Brain microvascular endothelial cell (primary cell): Measurements from ENCODE around the gene PCSK1N.
"Not testable (repeated sequence)": the region's sequence is repeated elsewhere in the genome, so short reads cannot be mapped to it uniquely, and the experiment has no call there.

Experiments used
- DNase-seq: peaks from one replicate; pipeline ENCODE4 v3.0.0-alpha.2; 2020
- H3K27ac ChIP-seq: fragments of 250-450 bp; sonication (Bioruptor Pico); 2 replicates; pipeline ENCODE4 v1.5.1; 2020; ENCODE audit warnings: mild to moderate bottlenecking, moderate library complexity
- H3K27me3 ChIP-seq: fragments of 250-450 bp; sonication (Bioruptor Pico); replicated peaks from 2 replicates; pipeline ENCODE4 v1.5.1; 2020; ENCODE audit warnings: mild to moderate bottlenecking
- H3K36me3 ChIP-seq: fragments of 250-450 bp; sonication (Bioruptor Pico); replicated peaks from 2 replicates; pipeline ENCODE4 v1.5.1; 2020; ENCODE audit warnings: mild to moderate bottlenecking
- H3K4me3 ChIP-seq: 2 replicates; pipeline ENCODE4 v1.5.1; 2011; ENCODE audit warnings: low read depth, mild to moderate bottlenecking, control low read depth, low read length, moderate library complexity
- CTCF ChIP-seq: IDR thresholded peaks from 2 replicates; pipeline ENCODE4 v1.5.1; 2011; ENCODE audit warnings: low read depth, mild to moderate bottlenecking, moderate library complexity, low read length, control low read depth, inconsistent platforms; ENCODE audit errors: missing control alignments
- in situ Hi-C: cut with HindIII; loops from 2 replicates; pipeline ENCODE4 v1.10.0; 2017; ENCODE audit warnings: low sequenced_read_pairs, low pct_ligation_motif_present

PCSK1N gene

GRCh38 chrX:48835524-48836329 is at the start of gene PCSK1N:
Gene PCSK1N (minus strand): TSS chrX:48835610. CDS start chrX:48835532, 78 bp downstream.
- peaks cover 7% of the 10 kb centered on the region for H3K27me3 ChIP-seq
- no peak for TF ChIP-seq CTCF
- peak within 1 kb of the TSS; percentile 9 for H3K4me3 ChIP-seq
- no peak within 1 kb of the TSS for H3K27ac ChIP-seq
- no peak for DNase-seq
- in situ Hi-C loops: no loop called here
- no peaks in the 10 kb centered on the region for H3K36me3 ChIP-seq

DNA sequence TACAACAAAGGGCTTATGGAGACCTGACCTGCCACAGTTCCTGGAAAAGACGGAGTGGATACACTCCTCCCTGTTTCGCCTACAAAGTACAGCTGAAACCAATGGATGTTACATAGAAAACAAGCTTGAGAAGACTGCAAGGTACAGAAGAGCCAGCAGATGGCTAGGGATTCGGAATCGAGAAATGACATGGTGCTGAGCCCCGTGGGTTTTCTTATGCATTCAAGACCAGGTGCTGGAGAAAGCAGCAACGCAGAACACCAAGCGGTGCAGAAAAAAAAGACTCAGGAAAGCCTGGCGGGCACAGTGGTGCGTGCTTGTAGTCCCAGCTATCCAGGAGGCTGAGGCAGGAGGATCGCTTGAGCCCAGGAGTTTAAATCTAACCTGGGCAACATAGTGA is 48.3 kb upstream of the PCSK1N start:
- no peak for TF ChIP-seq CTCF
- Histone ChIP-seq H3K4me3 (no peak overlapping the region), H3K27me3 (no peaks in the 10 kb centered on the region), H3K27ac (no peak overlapping the region), H3K36me3 (no peaks in the 10 kb centered on the region)
- DNase-seq: no peak
- in situ Hi-C loops: no loop called here

- H3K27ac ChIP-seq, H3K4me3 ChIP-seq, H3K36me3 ChIP-seq, DNase-seq, H3K27me3 ChIP-seq, in situ Hi-C loops: not testable (repeated sequence)
These were observed 41.5 kb upstream of the PCSK1N start for GRCh38 chrX:48876944-48877343.

GRCh38 chrX:48872017-48872416 is 36.6 kb upstream of the PCSK1N start:
- H3K36me3 ChIP-seq, in situ Hi-C loops, H3K27ac ChIP-seq, DNase-seq, H3K4me3 ChIP-seq, H3K27me3 ChIP-seq: not testable (repeated sequence)

GRCh38 chrX:48864210-48864609 is 28.8 kb upstream of the PCSK1N start:
- no peak overlapping the region for H3K4me3 ChIP-seq
- in situ Hi-C loops: no loop called here
- H3K27ac ChIP-seq: no peak overlapping the region
- H3K27me3 ChIP-seq: no peaks in the 10 kb centered on the region
- TF ChIP-seq CTCF: no peak
- H3K36me3 ChIP-seq: no peaks in the 10 kb centered on the region
- peak; percentile 72 for DNase-seq

GRCh38 chrX:48854898-48855297 is 19.5 kb upstream of the PCSK1N start:
- no peak for DNase-seq
- Histone ChIP-seq H3K27me3 (no peaks in the 10 kb centered on the region), H3K36me3 (no peaks in the 10 kb centered on the region), H3K4me3 (no peak overlapping the region), H3K27ac (no peak overlapping the region)
- in situ Hi-C loops: no loop called here
- peak; percentile 56 for TF ChIP-seq CTCF

DNA sequence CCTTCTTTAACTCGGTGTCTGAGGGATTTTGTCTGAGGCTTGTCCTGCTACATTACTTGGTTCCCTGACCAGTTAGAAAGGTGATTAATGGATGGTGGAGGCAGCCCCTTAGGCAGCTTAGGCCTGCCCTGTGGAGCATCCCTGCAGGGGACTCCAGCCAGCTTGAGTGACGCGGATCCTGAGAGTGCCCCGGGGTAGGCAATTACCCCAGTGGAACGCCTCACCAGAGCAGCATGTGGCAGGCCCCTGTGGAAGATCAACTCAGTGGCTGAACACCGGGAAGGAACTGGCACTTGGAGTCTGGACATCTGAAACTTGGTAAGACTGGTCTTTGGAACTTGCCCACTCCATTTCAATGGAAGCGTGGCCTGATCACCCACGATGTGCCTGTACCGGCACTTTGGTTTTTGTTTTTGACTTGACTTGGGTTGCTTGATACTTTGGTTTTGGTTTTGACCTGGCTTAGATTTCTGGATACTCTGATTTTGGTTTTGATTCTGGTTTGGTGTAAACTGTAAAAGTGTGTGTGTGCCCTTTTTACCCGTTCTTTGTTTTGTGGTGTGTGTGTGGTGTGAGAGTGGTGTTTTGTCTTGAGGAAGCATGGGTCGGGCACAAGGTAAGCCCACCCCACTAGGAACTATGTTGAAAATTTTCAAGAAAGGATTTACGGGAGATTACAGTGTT is 18.9 kb upstream of the PCSK1N start:
- in situ Hi-C loops, H3K36me3 ChIP-seq, DNase-seq, H3K27me3 ChIP-seq, H3K4me3 ChIP-seq, H3K27ac ChIP-seq: not testable (repeated sequence)

DNA sequence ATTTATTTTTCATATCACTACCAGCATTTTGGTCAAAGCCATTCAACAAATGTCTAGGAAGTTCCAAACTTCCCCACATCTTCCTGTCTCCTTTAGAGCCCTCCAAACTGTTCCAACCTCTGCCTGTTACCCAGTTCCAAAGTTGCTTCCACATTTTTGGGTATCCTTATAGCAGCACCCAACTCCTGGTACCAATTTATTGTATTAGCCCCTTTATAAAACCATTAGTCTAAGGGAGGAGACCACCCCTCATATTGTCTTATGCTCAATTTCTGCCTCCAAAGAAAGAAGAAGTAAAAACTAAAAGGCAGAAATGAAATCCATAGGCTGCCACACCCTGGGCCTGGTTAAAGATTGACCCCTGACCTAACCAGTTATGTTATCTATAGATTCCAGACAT is 18.1 kb upstream of the PCSK1N start:
- H3K27ac ChIP-seq, in situ Hi-C loops, DNase-seq, H3K4me3 ChIP-seq, H3K27me3 ChIP-seq, H3K36me3 ChIP-seq: not testable (repeated sequence)
